Fibroblast of skin of abdomen (primary cell): ENCODE measurements around the gene ATP6V0E1.
"Not testable (repeated sequence)": the region's sequence is repeated elsewhere in the genome, so short reads cannot be mapped to it uniquely, and the experiment has no call there.

ENCODE experiments used
- DNase-seq: peaks from one replicate; pipeline ENCODE4 v3.0.0-alpha.2; 2013

Gene ATP6V0E1

GRCh38 chr5:173004013-173004412 is 20.4 kb downstream of the ATP6V0E1 start:
- no peak for DNase-seq

- DNase-seq = no peak
Measured at GRCh38 chr5:173004447-173004846, 20.9 kb downstream of the ATP6V0E1 start.

- peak; percentile 41 for DNase-seq
Measured at GRCh38 chr5:173010021-173010420, 26.4 kb downstream of the ATP6V0E1 start.

GRCh38 chr5:173010547-173011464 is 27.2 kb downstream of the ATP6V0E1 start:
- DNase-seq = peak; percentile 8

GRCh38 chr5:173011566-173011965 is 28.0 kb downstream of the ATP6V0E1 start:
- no peak for DNase-seq

- DNase-seq = no peak
Measured at GRCh38 chr5:173012882-173013281, 29.3 kb downstream of the ATP6V0E1 start.

GRCh38 chr5:173014671-173015070 is 31.1 kb downstream of the ATP6V0E1 start:
- no peak for DNase-seq

GRCh38 chr5:173015192-173015591 is 31.6 kb downstream of the ATP6V0E1 start:
- no peak for DNase-seq

GRCh38 chr5:173015598-173016455 is 32.3 kb downstream of the ATP6V0E1 start:
- DNase-seq = no peak

GRCh38 chr5:173016598-173017046 is 33.1 kb downstream of the ATP6V0E1 start:
- peak; percentile 35 for DNase-seq

- DNase-seq = not testable (repeated sequence)
Measured at GRCh38 chr5:173017087-173017486, 33.5 kb downstream of the ATP6V0E1 start.

- DNase-seq = no peak
Measured at GRCh38 chr5:173018358-173018757, 34.8 kb downstream of the ATP6V0E1 start.

- no peak for DNase-seq
Measured at GRCh38 chr5:173020154-173020581, 36.6 kb downstream of the ATP6V0E1 start.

GRCh38 chr5:173020643-173021042 is 37.1 kb downstream of the ATP6V0E1 start:
- no peak for DNase-seq

- no peak for DNase-seq
Measured at GRCh38 chr5:173025651-173026050, 42.1 kb downstream of the ATP6V0E1 start.

- DNase-seq = no peak
Measured at GRCh38 chr5:173027905-173028304, 44.3 kb downstream of the ATP6V0E1 start.

GRCh38 chr5:173028811-173029327 is 45.3 kb downstream of the ATP6V0E1 start:
- no peak for DNase-seq

GRCh38 chr5:173029499-173029921 is 45.9 kb downstream of the ATP6V0E1 start:
- no peak for DNase-seq

- not testable (repeated sequence) for DNase-seq
Measured at GRCh38 chr5:173032096-173032495, 48.5 kb downstream of the ATP6V0E1 start.

GRCh38 chr5:173032730-173033129 is 49.2 kb downstream of the ATP6V0E1 start:
- no peak for DNase-seq

GRCh38 chr5:173033923-173034322 is 50.4 kb downstream of the ATP6V0E1 start:
- DNase-seq = no peak

- no peak for DNase-seq
Measured at GRCh38 chr5:173035904-173036707, 52.5 kb downstream of the ATP6V0E1 start.
